ENCODE measurements around the gene RIN2.
"Not testable (repeated sequence)": the region's sequence is repeated elsewhere in the genome, so short reads cannot be mapped to it uniquely, and the experiment has no call there.

Gene RIN2

DNA sequence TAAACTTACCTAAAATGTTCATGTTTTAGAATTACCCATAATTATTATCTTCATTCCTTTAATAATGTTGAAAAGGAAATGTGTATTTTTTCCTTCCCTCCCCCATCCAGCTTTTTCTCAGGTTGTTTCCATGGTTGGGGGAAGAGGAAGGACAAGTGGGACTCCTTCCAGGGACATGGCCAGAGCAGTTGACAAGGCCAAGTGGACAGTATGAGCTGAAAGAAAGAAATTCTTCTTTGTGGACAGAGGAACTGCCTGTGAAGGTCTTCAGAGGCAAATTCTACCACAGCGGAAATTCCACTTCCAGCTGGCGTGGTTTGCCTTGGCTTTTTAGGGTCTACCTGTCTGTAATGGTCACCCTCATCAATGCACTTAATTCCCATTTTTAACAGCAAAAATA lies 33.8 kb downstream of the RIN2 start:
- TF ChIP-seq, protein P1, sequence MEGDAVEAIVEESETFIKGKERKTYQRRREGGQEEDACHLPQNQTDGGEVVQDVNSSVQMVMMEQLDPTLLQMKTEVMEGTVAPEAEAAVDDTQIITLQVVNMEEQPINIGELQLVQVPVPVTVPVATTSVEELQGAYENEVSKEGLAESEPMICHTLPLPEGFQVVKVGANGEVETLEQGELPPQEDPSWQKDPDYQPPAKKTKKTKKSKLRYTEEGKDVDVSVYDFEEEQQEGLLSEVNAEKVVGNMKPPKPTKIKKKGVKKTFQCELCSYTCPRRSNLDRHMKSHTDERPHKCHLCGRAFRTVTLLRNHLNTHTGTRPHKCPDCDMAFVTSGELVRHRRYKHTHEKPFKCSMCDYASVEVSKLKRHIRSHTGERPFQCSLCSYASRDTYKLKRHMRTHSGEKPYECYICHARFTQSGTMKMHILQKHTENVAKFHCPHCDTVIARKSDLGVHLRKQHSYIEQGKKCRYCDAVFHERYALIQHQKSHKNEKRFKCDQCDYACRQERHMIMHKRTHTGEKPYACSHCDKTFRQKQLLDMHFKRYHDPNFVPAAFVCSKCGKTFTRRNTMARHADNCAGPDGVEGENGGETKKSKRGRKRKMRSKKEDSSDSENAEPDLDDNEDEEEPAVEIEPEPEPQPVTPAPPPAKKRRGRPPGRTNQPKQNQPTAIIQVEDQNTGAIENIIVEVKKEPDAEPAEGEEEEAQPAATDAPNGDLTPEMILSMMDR (conservative IDR thresholded peaks at IDR 0.05; ENCODE audit: low read depth): no peak
- POLR2A ChIA-PET (ENCODE audit: low non-redundant PET): no interaction called here

DNA sequence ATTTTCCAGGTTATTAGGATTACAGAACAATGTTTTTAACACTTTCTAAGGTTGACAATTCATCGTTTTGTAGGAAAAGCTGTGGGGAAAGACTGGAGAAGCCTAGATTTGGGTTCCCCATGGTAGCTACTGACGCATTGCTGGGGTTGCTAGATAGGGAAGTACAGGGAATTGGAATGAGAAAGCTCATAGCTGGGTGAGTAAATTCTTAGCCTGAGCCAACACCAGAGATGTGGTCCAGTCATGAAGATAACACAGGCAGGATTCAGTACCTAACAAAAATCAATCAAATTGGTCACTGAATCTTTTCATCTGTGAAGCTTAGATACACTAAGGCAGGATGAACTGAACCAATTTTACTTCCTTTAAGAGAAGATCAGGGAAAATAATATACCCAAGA lies 35.7 kb downstream of the RIN2 start:
- ChIA-PET POLR2A (ENCODE audit: low non-redundant PET) (no interaction called here), CTCF (no interaction called here)
- H3K27ac ChIP-seq: no peak overlapping the region
- DNase-seq (ENCODE audit: low spot score): no peak
- TF ChIP-seq, protein P1 (conservative IDR thresholded peaks at IDR 0.05; ENCODE audit: low read depth): no peak

More for the DNA sequence above, 33.8 kb downstream of the RIN2 start:
- CTCF ChIA-PET: interaction anchor here (0.6 kb wide), 1 partner anchor 55 kb away, joined by 4 read pairs; no protein-coding TSS in a partner anchor
- DNase-seq (ENCODE audit: low spot score): no peak
- H3K27ac ChIP-seq: no peak overlapping the region

DNA sequence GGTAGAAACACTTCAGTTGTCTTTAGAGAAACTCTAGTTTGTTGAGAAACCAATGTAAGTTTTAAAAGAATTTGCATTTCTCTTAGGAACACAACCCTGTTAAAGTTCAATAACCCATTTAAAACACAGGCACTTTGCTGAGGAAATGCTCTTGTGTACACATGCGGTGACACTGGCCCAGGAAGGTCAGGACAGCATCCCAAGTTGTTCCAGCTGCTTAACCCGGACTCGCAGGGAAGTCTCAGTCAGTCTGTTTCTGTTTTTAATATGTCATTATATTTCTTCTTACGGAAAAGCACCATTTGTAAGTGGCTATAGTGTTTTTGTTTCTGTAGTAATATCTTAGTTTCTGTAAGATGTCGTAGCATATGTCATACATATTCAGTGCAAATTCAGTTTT lies 36.9 kb downstream of the RIN2 start:
- ChIA-PET POLR2A (ENCODE audit: low non-redundant PET) (no interaction called here), CTCF (no interaction called here)
- TF ChIP-seq, protein P1 (conservative IDR thresholded peaks at IDR 0.05; ENCODE audit: low read depth): no peak
- no peak overlapping the region for H3K27ac ChIP-seq
- no peak for DNase-seq (ENCODE audit: low spot score)

DNA sequence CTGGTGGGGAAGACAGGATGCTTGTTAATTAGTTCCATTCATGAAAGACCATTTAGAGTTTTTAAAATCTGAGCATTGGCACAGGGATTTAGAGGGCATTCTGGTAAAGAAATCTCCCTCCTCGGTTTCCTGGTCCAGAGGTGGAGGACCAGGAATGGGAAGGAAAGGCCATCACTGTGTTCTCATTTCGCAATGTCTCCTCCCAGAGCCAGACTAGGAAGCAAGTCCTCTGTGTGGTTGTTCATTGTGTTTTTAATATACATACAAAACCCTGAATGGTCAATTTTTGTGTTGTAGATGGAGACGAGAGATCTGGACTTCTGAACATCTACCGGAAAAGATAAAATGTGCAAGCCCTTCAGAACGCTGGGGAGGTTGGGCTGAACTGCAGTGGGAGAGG lies 41.3 kb downstream of the RIN2 start:
- no peak overlapping the region for H3K27ac ChIP-seq
- CTCF ChIA-PET: no interaction called here
- DNase-seq (ENCODE audit: low spot score): no peak
- TF ChIP-seq, protein P1 (conservative IDR thresholded peaks at IDR 0.05; ENCODE audit: low read depth): no peak
- POLR2A ChIA-PET (ENCODE audit: low non-redundant PET): no interaction called here

DNA sequence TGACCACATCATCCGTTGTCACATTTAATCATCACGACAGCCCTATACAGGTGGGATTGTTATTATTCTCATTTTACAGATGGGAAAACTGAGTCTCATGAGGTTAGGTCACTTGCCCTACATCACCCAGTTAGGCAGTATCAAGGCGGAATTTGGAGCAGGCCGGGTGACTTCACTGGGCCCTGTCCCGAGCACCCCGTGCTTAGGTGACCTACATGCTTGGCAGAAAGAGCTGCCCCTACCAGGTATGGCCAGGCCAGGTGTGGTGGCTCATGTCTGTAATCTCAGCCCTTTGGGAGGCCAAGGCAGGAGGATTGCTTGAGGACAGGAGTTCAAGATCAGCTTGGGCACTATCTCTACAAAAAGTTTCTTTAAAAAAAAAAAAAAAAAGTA lies 44.0 kb downstream of the RIN2 start:
- CTCF ChIA-PET: interaction anchor here (0.5 to 0.6 kb wide), 2 partner anchors 115 to 187 kb away, joined by 3 read pairs; no protein-coding TSS in a partner anchor
- POLR2A ChIA-PET (ENCODE audit: low non-redundant PET): interaction anchor here (0.6 kb wide), 1 partner anchor 45 kb away, joined by 3 read pairs; no protein-coding TSS in a partner anchor
- peak overlapping the region; percentile 66 for H3K27ac ChIP-seq
- no peak for DNase-seq (ENCODE audit: low spot score)
- TF ChIP-seq, protein P1 (conservative IDR thresholded peaks at IDR 0.05; ENCODE audit: low read depth): no peak

DNA sequence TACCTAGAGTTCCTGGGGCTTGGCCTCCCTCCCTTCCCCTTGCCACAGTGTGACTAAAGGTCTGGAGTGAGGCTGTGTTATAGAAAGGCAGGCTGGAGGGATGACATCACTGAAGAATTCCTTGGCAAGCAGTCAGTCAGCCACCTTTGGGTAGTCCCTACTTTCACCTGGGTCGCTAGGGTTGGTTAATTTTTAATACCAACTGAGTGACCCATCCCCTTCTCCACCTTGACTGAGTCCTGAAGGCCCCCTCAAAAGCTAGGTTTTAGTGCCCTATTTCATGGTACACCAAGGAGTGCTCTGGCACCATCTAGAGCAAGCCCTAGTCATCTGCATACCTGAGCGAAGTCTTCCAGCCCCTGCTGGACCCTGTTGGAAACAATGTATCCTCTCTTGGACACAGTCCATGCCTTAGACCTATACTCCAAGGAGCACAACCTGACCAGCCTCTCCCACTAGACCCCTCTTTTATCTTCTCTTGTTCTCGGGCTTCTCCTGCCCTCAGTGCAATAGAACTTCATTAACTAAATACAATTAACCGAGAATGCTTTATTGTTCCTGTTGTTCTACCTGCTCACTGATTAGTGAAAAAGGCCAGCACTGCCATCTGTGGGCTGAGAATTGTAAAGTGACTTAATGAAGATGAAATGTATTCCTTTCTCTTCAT lies 44.6 kb downstream of the RIN2 start:
- DNase-seq (ENCODE audit: low spot score): peak; percentile 78
- H3K27ac ChIP-seq: peak overlapping the region; percentile 66
- ChIA-PET CTCF (interaction anchor here (0.6 to 1.6 kb wide), 3 partner anchors 65 to 1232 kb away, joined by 3 to 4 read pairs (median 4); no protein-coding TSS in a partner anchor), POLR2A (ENCODE audit: low non-redundant PET) (interaction anchor here (0.6 kb wide), 1 partner anchor 45 kb away, joined by 3 read pairs; no protein-coding TSS in a partner anchor)
- TF ChIP-seq, protein P1 (conservative IDR thresholded peaks at IDR 0.05; ENCODE audit: low read depth): peak; percentile 48

DNA sequence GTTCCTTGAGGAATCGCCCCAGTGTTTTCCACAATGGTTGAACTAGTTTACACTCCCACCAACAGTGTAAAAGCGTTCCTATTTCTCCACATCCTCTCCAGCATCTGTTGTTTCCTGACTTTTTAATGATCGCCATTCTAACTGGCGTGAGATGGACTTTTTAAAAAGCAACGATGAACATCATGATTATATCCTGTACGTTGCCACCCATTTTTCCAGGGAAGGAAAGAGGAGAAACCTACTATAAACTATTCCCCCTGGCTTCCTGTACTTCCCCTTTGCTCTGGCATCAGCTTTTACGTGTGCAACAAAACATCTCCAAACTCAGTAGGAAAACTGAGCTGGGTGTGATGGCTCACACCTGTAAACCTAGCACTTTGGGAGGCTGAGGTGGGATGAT lies 48.2 kb downstream of the RIN2 start:
- CTCF ChIA-PET; POLR2A ChIA-PET (ENCODE audit: low non-redundant PET); DNase-seq (ENCODE audit: low spot score): not testable (repeated sequence)
- peak overlapping the region; percentile 93 for H3K27ac ChIP-seq

Data from RWPE1 (cell line).